Endothelial cell of umbilical vein (primary cell): ENCODE results near the gene MYO1C. TPM values are rescaled to one million over a fixed set of nuclear protein-coding genes. Genes with fewer than 3 reads are reported as not detected.

Experiments
- BruUV-seq: library from RNA; stranded (reverse); fragments of 400-500 nt; replicated peaks from 2 replicates; lab custom pipeline; 2021; lab: Mats Ljungman, UMichigan
- CTCF ChIA-PET: fragments of 300-600, 350-600 bp; sonication (Branson Sonifier 250); formaldehyde crosslinking; loops from one replicate; lab custom pipeline; 2021; ENCODE audit warnings: antibody characterized with exemption, inconsistent platforms; lab: Charles Lee
- POLR2A ChIA-PET: fragments of 300-600, 350-600 bp; sonication (Branson Sonifier 250); formaldehyde crosslinking; loops from one replicate; lab custom pipeline; 2021; ENCODE audit warnings: antibody characterized with exemption, inconsistent platforms; lab: Charles Lee
- DNase-seq: peaks from one replicate; pipeline ENCODE4 v3.0.0-alpha.2; 2011; ENCODE audit warnings: low read depth, low spot score
- FAIRE-seq: peaks from 2 replicates; lab custom pipeline; 2011; peaks lifted over from hg19 to GRCh38; lab: Jason Lieb, UNC
- H2AFZ ChIP-seq: 2 replicates; pipeline ENCODE4 v1.6.0; 2012; ENCODE audit warnings: low read depth, low read length, control low read depth, inconsistent platforms
- H3K27ac ChIP-seq: 2 replicates; pipeline ENCODE4 v1.5.1; 2011; ENCODE audit warnings: low read depth, mild to moderate bottlenecking, control low read depth, low read length, moderate library complexity; ENCODE audit not compliant: insufficient read depth
- H3K27me3 ChIP-seq, 2 experiments: 2 replicates each; pipeline versions ENCODE4 v1.6.0 to v1.6.1; 2011; ENCODE audit warnings: low read length in 2 of 2, mixed read lengths in 1 of 2; ENCODE audit not compliant: control insufficient read depth in 2 of 2, insufficient read depth in 2 of 2
- H3K36me3 ChIP-seq, 2 experiments: 2 replicates in 1 of 2; 3 replicates in 1 of 2; pipeline ENCODE4 v1.5.1; 2011; ENCODE audit warnings: low read length in 2 of 2, mild to moderate bottlenecking in 1 of 2, moderate library complexity in 1 of 2; ENCODE audit not compliant: control insufficient read depth in 2 of 2, insufficient read depth in 2 of 2; ENCODE audit errors: extremely low read depth in 1 of 2
- H3K4me1 ChIP-seq: 3 replicates; pipeline ENCODE4 v1.5.1; 2011; ENCODE audit warnings: mild to moderate bottlenecking, low read length; ENCODE audit not compliant: control insufficient read depth, insufficient read depth; ENCODE audit errors: extremely low read depth
- H3K4me2 ChIP-seq: 2 replicates; pipeline ENCODE4 v1.6.1; 2011; ENCODE audit warnings: low read length, control low read depth, mixed read lengths; ENCODE audit not compliant: insufficient read depth
- H3K4me3 ChIP-seq, 3 experiments: fragments of 200-600 bp in 1 of 3; sonication (generic), shearing (Covaris generic) in 1 of 3; replicated peaks in 1 of 3; 2 replicates each; pipeline ENCODE4 v1.5.1; 2011 to 2016; ENCODE audit warnings: control low read depth in 3 of 3, low read length in 3 of 3, mild to moderate bottlenecking in 2 of 3, inconsistent platforms in 1 of 3, low read depth in 1 of 3, moderate library complexity in 1 of 3; ENCODE audit not compliant: insufficient read depth in 1 of 3
- H3K79me2 ChIP-seq: 2 replicates; pipeline ENCODE4 v1.6.0; 2012; ENCODE audit warnings: low read length, inconsistent platforms; ENCODE audit not compliant: control insufficient read depth, insufficient read depth
- H3K9ac ChIP-seq: replicated peaks from 2 replicates; pipeline ENCODE3; 2011; ENCODE audit warnings: low read length, control low read depth; ENCODE audit not compliant: insufficient read depth; ENCODE audit errors: extremely low read depth
- H3K9me1 ChIP-seq: replicated peaks from 3 replicates; pipeline ENCODE4 v1.6.0; 2011; ENCODE audit warnings: mild to moderate bottlenecking, low read length; ENCODE audit not compliant: control insufficient read depth, insufficient read depth; ENCODE audit errors: extremely low read depth
- H3K9me3 ChIP-seq: replicated peaks from 2 replicates; pipeline ENCODE4 v1.5.1; 2012; ENCODE audit warnings: low read length, inconsistent platforms; ENCODE audit not compliant: control insufficient read depth, insufficient read depth
- H4K20me1 ChIP-seq: replicated peaks from 2 replicates; pipeline ENCODE3; 2011; ENCODE audit warnings: mild to moderate bottlenecking, low read length; ENCODE audit not compliant: control insufficient read depth, insufficient read depth; ENCODE audit errors: extremely low read depth
- CTCF ChIP-seq, 2 donors: IDR thresholded peaks; 1 replicate in 1 of 2; 2 replicates in 1 of 2; pipeline ENCODE4 v1.5.1; 2011; ENCODE audit warnings: low read length in 2 of 2, mild to moderate bottlenecking in 2 of 2, moderate library complexity in 2 of 2, control low read depth in 1 of 2, inconsistent platforms in 1 of 2, low read depth in 1 of 2; ENCODE audit not compliant: insufficient read depth in 1 of 2; ENCODE audit errors: extremely low read depth in 1 of 2
- EZH2 ChIP-seq: IDR thresholded peaks from 2 replicates; pipeline ENCODE4 v1.6.1; 2012; ENCODE audit warnings: borderline replicate concordance, low read depth, mild to moderate bottlenecking, moderate library complexity, low read length, inconsistent platforms; ENCODE audit not compliant: severe bottlenecking
- FOS ChIP-seq: IDR thresholded peaks from 2 replicates; pipeline ENCODE4 v1.6.1; 2011; ENCODE audit warnings: mild to moderate bottlenecking, low read length, moderate library complexity, borderline replicate concordance; ENCODE audit not compliant: insufficient read depth
- GATA2 ChIP-seq: IDR thresholded peaks from 2 replicates; pipeline ENCODE4 v1.7.0; 2011; ENCODE audit warnings: low read depth, mild to moderate bottlenecking, moderate library complexity, mixed read lengths, low read length; ENCODE audit not compliant: insufficient read length, insufficient read depth
- JUN ChIP-seq: IDR thresholded peaks from 2 replicates; pipeline ENCODE4 v1.6.1; 2011; ENCODE audit warnings: borderline replicate concordance, low read depth; ENCODE audit not compliant: insufficient read length, insufficient read depth
- MAX ChIP-seq: IDR thresholded peaks from 2 replicates; pipeline ENCODE4 v1.6.1; 2011; ENCODE audit not compliant: insufficient read depth, insufficient read length
- MYC ChIP-seq: IDR thresholded peaks from one replicate; pipeline ENCODE4 v1.6.1; 2011; ENCODE audit warnings: mild to moderate bottlenecking, low read depth, low read length
- POLR2A ChIP-seq: IDR thresholded peaks from 2 replicates; pipeline ENCODE4 v1.6.1; 2012; ENCODE audit warnings: low read depth, mild to moderate bottlenecking, control low read depth, low read length
- POLR2AphosphoS5 ChIP-seq: IDR thresholded peaks from 2 replicates; pipeline ENCODE4 v1.6.1; 2012; ENCODE audit warnings: low read depth, mild to moderate bottlenecking, control low read depth, low read length, moderate library complexity; ENCODE audit not compliant: insufficient read depth
- dilution Hi-C: fragments of 300-500 bp; cut with MboI; formaldehyde crosslinking; loops from one replicate; pipeline ENCODE4 v1.15.0; 2019; ENCODE audit warnings: low sequenced_read_pairs; ENCODE audit not compliant: extremely low pct_ligation_motif_present
- intact Hi-C: fragments of 100-400 bp; cut with micrococcal nuclease; formaldehyde crosslinking; loops from one replicate; pipeline ENCODE4 v1.10.0; 2022
- polyA plus RNA-seq, 4 experiments: library from polyadenylated mRNA; depleted of rRNA in 3 of 4; stranded (reverse) in 3 of 4; unstranded in 1 of 4; fragments of >200 nt; gene quantifications; 2 replicates each; pipeline versions ENCODE4 v1.2.1 to v1.2.3, GENCODE V29; 2011 to 2012; ENCODE audit warnings: missing spikeins in 1 of 4
- total RNA-seq: library from RNA; stranded (reverse); gene quantifications from 2 replicates; pipeline ENCODE4 v1.2.3, GENCODE V29; 2021

Gene MYO1C
- total and polyA plus RNA-seq, 2 donors (not counting 3 experiments of a cell fraction or from before 2014, with no cell fraction given), result 141 to 206 TPM

- H2AFZ ChIP-seq, result no peak overlapping the region
- ChIA-PET CTCF (interaction anchor here (0.7 to 0.8 kb wide), 2 partner anchors 46 to 105 kb away, joined by 3 to 4 read pairs; partner anchors contain the start of gene INPP5K), POLR2A (no interaction called here)
- no peak overlapping the region for H3K4me3 ChIP-seq
- BruUV-seq, result no TSS peak
- DNase-seq, result no peak
- TF ChIP-seq CTCF (IDR thresholded peaks at IDR 0.05; ENCODE audit: extremely low read depth in 1 of 2, insufficient read depth in 1 of 2, low read depth in 1 of 2, low read length in 2 of 2) (no peak), JUN (no peak), MYC (no peak), POLR2AphosphoS5 (no peak), EZH2 (no peak), GATA2 (no peak), MAX (no peak), POLR2A (no peak), FOS (no peak)
- no peaks in the 10 kb centered on the region for H3K79me2 ChIP-seq
- no peaks in the 10 kb centered on the region for H4K20me1 ChIP-seq
- no peak for FAIRE-seq
- H3K27me3 ChIP-seq, result no peaks in the 10 kb centered on the region
- H3K4me2 ChIP-seq, result no peak overlapping the region
- H3K9me3 ChIP-seq, result no peaks in the 10 kb centered on the region
- intact Hi-C loops (no loop called here), dilution Hi-C loops (no loop called here)
- H3K9ac ChIP-seq, result no peak overlapping the region
- H3K27ac ChIP-seq, result no peak overlapping the region
- no peaks in the 10 kb centered on the region for H3K9me1 ChIP-seq
- H3K4me1 ChIP-seq, result no peaks in the 10 kb centered on the region
- peaks cover 5 to 46% of the 10 kb centered on the region in 2 experiments for H3K36me3 ChIP-seq
These were observed 21.6 kb downstream of the MYO1C start for GRCh38 chr17:1470755-1471462.
